ENCODE results near the gene DDIT3.
A peak's percentile ranks its signal among the peaks of the same experiment; 100 is the strongest.

The DDIT3 gene

GRCh38 chr12:57552835-57553313 lies 32.6 kb upstream of the DDIT3 start:
- TF ChIP-seq SIN3A (IDR thresholded peaks at IDR 0.05; ENCODE audit: borderline replicate concordance, insufficient read depth, low read length) (no peak), REST (IDR thresholded peaks at IDR 0.05; ENCODE audit: insufficient read depth in 1 of 2, low read depth in 2 of 2, low read length in 2 of 2) (peak in 1 of 2 experiments; percentile 55; a peak in 1 of 4 replicates)

- TF ChIP-seq TAF1 (IDR thresholded peaks at IDR 0.05; ENCODE audit: borderline replicate concordance, insufficient read depth, low read length) (no peak), REST (IDR thresholded peaks at IDR 0.05; ENCODE audit: insufficient read depth in 1 of 2, low read depth in 2 of 2, low read length in 2 of 2) (no peak), FOXP2 (optimal IDR thresholded peaks at IDR 0.05; ENCODE audit: borderline replicate concordance, extremely low read depth, extremely low read length, insufficient read depth) (no peak), POLR2AphosphoS5 (IDR thresholded peaks at IDR 0.05; ENCODE audit: low read depth, low read length) (no peak), SIN3A (IDR thresholded peaks at IDR 0.05; ENCODE audit: borderline replicate concordance, insufficient read depth, low read length) (no peak)
These were observed 32.0 kb upstream of the DDIT3 start for GRCh38 chr12:57552306-57552651.

- TF ChIP-seq FOXP2 (optimal IDR thresholded peaks at IDR 0.05; ENCODE audit: borderline replicate concordance, extremely low read depth, extremely low read length, insufficient read depth) (no peak), REST (IDR thresholded peaks at IDR 0.05; ENCODE audit: insufficient read depth in 1 of 2, low read depth in 2 of 2, low read length in 2 of 2) (no peak), TAF1 (IDR thresholded peaks at IDR 0.05; ENCODE audit: borderline replicate concordance, insufficient read depth, low read length) (no peak)
These were observed 31.5 kb upstream of the DDIT3 start for GRCh38 chr12:57551637-57552305.

- TF ChIP-seq SIN3A (IDR thresholded peaks at IDR 0.05; ENCODE audit: borderline replicate concordance, insufficient read depth, low read length) (no peak), FOXP2 (optimal IDR thresholded peaks at IDR 0.05; ENCODE audit: borderline replicate concordance, extremely low read depth, extremely low read length, insufficient read depth) (no peak), TAF1 (IDR thresholded peaks at IDR 0.05; ENCODE audit: borderline replicate concordance, insufficient read depth, low read length) (no peak), REST (IDR thresholded peaks at IDR 0.05; ENCODE audit: insufficient read depth in 1 of 2, low read depth in 2 of 2, low read length in 2 of 2) (no peak)
These were observed 30.6 kb upstream of the DDIT3 start for GRCh38 chr12:57550641-57551549.

Data from PFSK-1 (cell line).